B cell (primary cell): ENCODE results near the gene ZNF79. TPM values are rescaled to one million over a fixed set of nuclear protein-coding genes. Genes with fewer than 3 reads are reported as not detected.

Experiments
- ATAC-seq: fragments of 200-7000 bp; cut with Tn5 transposase; one replicate; pipeline ENCODE4 v1.10.0; 2021; ENCODE audit warnings: low read depth, mild to moderate bottlenecking, moderate number of reproducible peaks, moderate library complexity
- CTCF ChIA-PET: fragments of 350-600 bp; sonication (Branson Sonifier 250); formaldehyde crosslinking; loops from one replicate; lab custom pipeline; 2021; ENCODE audit warnings: antibody characterized with exemption, inconsistent platforms; lab: Charles Lee
- POLR2A ChIA-PET: fragments of 350-600 bp; sonication (Branson Sonifier 250); formaldehyde crosslinking; loops from one replicate; lab custom pipeline; 2021; ENCODE audit warnings: antibody characterized with exemption; lab: Charles Lee
- DNase-seq: peaks from one replicate; pipeline ENCODE4 v3.0.0; 2013
- H2AFZ ChIP-seq: 2 replicates; pipeline ENCODE4 v1.6.1; 2012; ENCODE audit warnings: mild to moderate bottlenecking, low read depth, low read length; ENCODE audit not compliant: insufficient read depth, poor library complexity, severe bottlenecking
- H3K27ac ChIP-seq, 2 donors: 1 replicate in 1 of 2; 2 replicates in 1 of 2; pipeline ENCODE4 v1.5.1; 2012 to 2013; ENCODE audit warnings: low read length in 2 of 2, mild to moderate bottlenecking in 2 of 2, moderate library complexity in 1 of 2
- H3K27me3 ChIP-seq, 4 experiments: fragments of 200-600 bp in 1 of 4; sonication (generic) in 1 of 4; replicated peaks in 1 of 4; 1 replicate in 2 of 4; 2 replicates in 2 of 4; pipeline versions ENCODE4 v1.6.1 to v1.7.0; 2013 to 2016; ENCODE audit warnings: low read length in 3 of 4, mild to moderate bottlenecking in 2 of 4, mixed read lengths in 1 of 4, moderate library complexity in 1 of 4; ENCODE audit not compliant: insufficient read depth in 4 of 4, control insufficient read depth in 3 of 4; ENCODE audit errors: control extremely low read depth in 1 of 4
- H3K36me3 ChIP-seq, 2 experiments: replicated peaks in 1 of 2; 1 replicate in 1 of 2; 2 replicates in 1 of 2; pipeline versions ENCODE4 v1.6.1 to v1.7.1; 2013; ENCODE audit warnings: low read length in 1 of 2; ENCODE audit not compliant: insufficient read depth in 2 of 2, control insufficient read depth in 1 of 2; ENCODE audit errors: control extremely low read depth in 1 of 2, extremely low read depth in 1 of 2
- H3K4me1 ChIP-seq, 2 donors: fragments of 200-600 bp in 1 of 2; sonication (generic) in 1 of 2; 1 replicate in 1 of 2; 2 replicates in 1 of 2; pipeline versions ENCODE4 v1.5.1 to v1.6.1; 2013 to 2017; ENCODE audit warnings: low read length in 2 of 2; ENCODE audit not compliant: control insufficient read depth in 2 of 2, insufficient read depth in 2 of 2
- H3K4me2 ChIP-seq: replicated peaks from 2 replicates; pipeline ENCODE3; 2012; ENCODE audit warnings: mild to moderate bottlenecking, low read depth, low read length; ENCODE audit not compliant: poor library complexity, severe bottlenecking
- H3K4me3 ChIP-seq, 5 experiments: fragments of 200-600 bp in 1 of 5; sonication (generic) in 1 of 5; 1 replicate in 3 of 5; 2 replicates in 2 of 5; pipeline versions ENCODE4 v1.5.1 to v1.7.0; 2011 to 2016; ENCODE audit warnings: low read length in 4 of 5, mild to moderate bottlenecking in 4 of 5, low read depth in 2 of 5, control low read depth in 1 of 5, moderate library complexity in 1 of 5; ENCODE audit not compliant: insufficient read depth in 1 of 5; ENCODE audit errors: control extremely low read depth in 1 of 5, extremely low read depth in 1 of 5
- H3K79me2 ChIP-seq: fragments of 200-600 bp; sonication (generic); one replicate; pipeline ENCODE4 v1.6.0; 2016; ENCODE audit warnings: low read length; ENCODE audit not compliant: control insufficient read depth, insufficient read depth
- H3K9ac ChIP-seq: fragments of 200-600 bp; sonication (generic); 2 replicates; pipeline ENCODE4 v1.6.1; 2017; ENCODE audit warnings: mild to moderate bottlenecking, low read length, moderate library complexity
- H3K9me3 ChIP-seq, 3 donors: one replicate each; pipeline versions ENCODE4 v1.6.1 to v1.7.1; 2013; ENCODE audit warnings: low read length in 2 of 3; ENCODE audit not compliant: control insufficient read depth in 2 of 3, insufficient read depth in 1 of 3; ENCODE audit errors: control extremely low read depth in 1 of 3
- H4K20me1 ChIP-seq: 2 replicates; pipeline ENCODE4 v1.6.0; 2012; ENCODE audit warnings: mild to moderate bottlenecking, low read length; ENCODE audit not compliant: insufficient read depth, control insufficient read depth, poor library complexity, severe bottlenecking
- H3K27ac Mint-ChIP-seq: one replicate; pipeline ENCODE4 v1.8.0; 2021; ENCODE audit warnings: mixed read lengths
- H3K27me3 Mint-ChIP-seq: one replicate; pipeline ENCODE4 v1.8.0; 2021; ENCODE audit warnings: mixed read lengths
- H3K4me1 Mint-ChIP-seq: one replicate; pipeline ENCODE4 v1.8.0; 2021; ENCODE audit warnings: mixed read lengths
- H3K4me3 Mint-ChIP-seq: one replicate; pipeline ENCODE4 v1.8.0; 2021; ENCODE audit warnings: mixed read lengths
- H3K9me3 Mint-ChIP-seq: one replicate; pipeline ENCODE4 v1.8.0; 2022; ENCODE audit warnings: mixed read lengths; ENCODE audit not compliant: insufficient read depth
- CTCF ChIP-seq: fragments of 200-600 bp; IDR thresholded peaks from one replicate; pipeline ENCODE4 v1.8.0; 2022; ENCODE audit warnings: antibody characterized with exemption, mild to moderate bottlenecking
- EZH2 ChIP-seq: IDR thresholded peaks from 2 replicates; pipeline ENCODE4 v1.6.1; 2012; ENCODE audit warnings: borderline replicate concordance, low read depth, mild to moderate bottlenecking, moderate library complexity, low read length; ENCODE audit not compliant: insufficient read depth, poor library complexity, severe bottlenecking
- WGBS: methylation state at CpG from one replicate; pipeline ENCODE4 v1.1.5; 2013; ENCODE audit warnings: missing lambda C conversion rate; ENCODE audit not compliant: insufficient coverage; 5-methylcytosine and 5-hydroxymethylcytosine counted together
- intact Hi-C: fragments of 100-400 bp; cut with micrococcal nuclease; formaldehyde crosslinking; loops from one replicate; pipeline ENCODE4 v1.10.0; 2022
- polyA plus RNA-seq: library from polyadenylated mRNA; depleted of rRNA; stranded (reverse); fragments of >200 nt; gene quantifications from 2 replicates; pipeline ENCODE4 v1.2.3, GENCODE V29; 2012
- total RNA-seq, 2 donors: library from RNA; stranded (reverse); fragments of 120-200 nt in 1 of 2; gene quantifications; 1 replicate in 1 of 2; 2 replicates in 1 of 2; pipeline versions ENCODE4 v1.2.3 to v1.2.4, GENCODE V29; 2013 to 2022

The ZNF79 gene
- total and polyA plus RNA-seq, 2 donors (not counting 1 experiment from before 2014, with no cell fraction given) = 4.8 to 16.1 TPM

DNA sequence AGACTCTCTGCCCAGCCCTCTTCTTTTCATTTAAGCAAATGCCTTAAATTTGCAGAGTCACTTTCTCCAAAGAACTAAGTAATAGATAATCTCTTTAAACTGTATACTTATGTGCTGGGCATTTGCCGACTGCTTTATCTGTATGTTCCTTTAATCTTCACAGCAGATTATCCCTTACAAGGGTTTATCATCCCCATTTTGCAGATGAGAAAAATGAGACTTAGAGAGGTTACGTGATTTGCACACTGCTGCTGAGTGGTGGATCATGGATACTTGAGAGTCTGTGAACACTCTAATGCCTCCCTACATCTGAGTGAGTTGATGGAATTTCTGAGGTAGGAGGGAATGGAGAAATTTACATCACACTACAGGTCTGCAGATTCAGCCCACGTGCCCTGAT, 4.2 kb downstream of the ZNF79 start:
- intact Hi-C loops = no loop called here
- Histone ChIP-seq H3K9ac (no peak overlapping the region), H3K27ac (no peak overlapping the region), H3K4me3 (no peak overlapping the region), H3K4me1 (peaks cover 10 to 16% of the 10 kb centered on the region in 2 donors), H3K27me3 (no peaks in the 10 kb centered on the region), H4K20me1 (peaks cover 12% of the 10 kb centered on the region), H3K79me2 (peaks cover 78% of the 10 kb centered on the region), H3K36me3 (peaks cover 4 to 19% of the 10 kb centered on the region in 2 experiments), H3K4me2 (no peak overlapping the region), H2AFZ (no peak overlapping the region), H3K9me3 (no peaks in the 10 kb centered on the region)
- no CpG with 5 or more reads among the region's 3 CpGs for WGBS
- no peak overlapping the region for H3K4me3 Mint-ChIP-seq
- DNase-seq = no peak
- no peak for ATAC-seq
- POLR2A ChIA-PET = no interaction called here
- peaks cover 30% of the 10 kb centered on the region for H3K4me1 Mint-ChIP-seq
- H3K27ac Mint-ChIP-seq = no peak overlapping the region
- no peaks in the 10 kb centered on the region for H3K9me3 Mint-ChIP-seq
- no peak for TF ChIP-seq EZH2
- CTCF ChIA-PET = no interaction called here
- no peaks in the 10 kb centered on the region for H3K27me3 Mint-ChIP-seq

- DNase-seq = no peak
- intact Hi-C loops = no loop called here
Observed at GRCh38 chr9:127430415-127430814, 6.2 kb downstream of the ZNF79 start.

More at GRCh38 chr9:127430415-127430814, 6.2 kb downstream of the ZNF79 start:
- Histone ChIP-seq H3K36me3 (peaks cover 16 to 37% of the 10 kb centered on the region in 2 experiments), H3K4me2 (no peak overlapping the region), H3K79me2 (peaks cover 79% of the 10 kb centered on the region), H4K20me1 (peaks cover 13% of the 10 kb centered on the region), H3K4me3 (no peak overlapping the region), H3K27ac (no peak overlapping the region), H3K9me3 (no peaks in the 10 kb centered on the region), H3K27me3 (no peaks in the 10 kb centered on the region), H2AFZ (no peak overlapping the region), H3K4me1 (peaks cover 0 to 3% of the 10 kb centered on the region in 2 donors), H3K9ac (no peak overlapping the region)
- no peak for ATAC-seq
- TF ChIP-seq CTCF (no peak), EZH2 (no peak)
- ChIA-PET CTCF (no interaction called here), POLR2A (no interaction called here)
- Mint-ChIP-seq H3K27ac (no peak overlapping the region), H3K4me3 (no peak overlapping the region), H3K4me1 (peaks cover 11% of the 10 kb centered on the region), H3K27me3 (no peaks in the 10 kb centered on the region), H3K9me3 (no peaks in the 10 kb centered on the region)
- 100% methylated on average over 3 of the region's 8 CpGs for WGBS
